ENCODE results near the gene FOXK2. TPM values are rescaled to one million over a fixed set of nuclear protein-coding genes. Genes with fewer than 3 reads are reported as not detected.

The FOXK2 gene
- total RNA-seq, 2 experiments from 2014 or later, result 32.5 to 33.7 TPM

DNA sequence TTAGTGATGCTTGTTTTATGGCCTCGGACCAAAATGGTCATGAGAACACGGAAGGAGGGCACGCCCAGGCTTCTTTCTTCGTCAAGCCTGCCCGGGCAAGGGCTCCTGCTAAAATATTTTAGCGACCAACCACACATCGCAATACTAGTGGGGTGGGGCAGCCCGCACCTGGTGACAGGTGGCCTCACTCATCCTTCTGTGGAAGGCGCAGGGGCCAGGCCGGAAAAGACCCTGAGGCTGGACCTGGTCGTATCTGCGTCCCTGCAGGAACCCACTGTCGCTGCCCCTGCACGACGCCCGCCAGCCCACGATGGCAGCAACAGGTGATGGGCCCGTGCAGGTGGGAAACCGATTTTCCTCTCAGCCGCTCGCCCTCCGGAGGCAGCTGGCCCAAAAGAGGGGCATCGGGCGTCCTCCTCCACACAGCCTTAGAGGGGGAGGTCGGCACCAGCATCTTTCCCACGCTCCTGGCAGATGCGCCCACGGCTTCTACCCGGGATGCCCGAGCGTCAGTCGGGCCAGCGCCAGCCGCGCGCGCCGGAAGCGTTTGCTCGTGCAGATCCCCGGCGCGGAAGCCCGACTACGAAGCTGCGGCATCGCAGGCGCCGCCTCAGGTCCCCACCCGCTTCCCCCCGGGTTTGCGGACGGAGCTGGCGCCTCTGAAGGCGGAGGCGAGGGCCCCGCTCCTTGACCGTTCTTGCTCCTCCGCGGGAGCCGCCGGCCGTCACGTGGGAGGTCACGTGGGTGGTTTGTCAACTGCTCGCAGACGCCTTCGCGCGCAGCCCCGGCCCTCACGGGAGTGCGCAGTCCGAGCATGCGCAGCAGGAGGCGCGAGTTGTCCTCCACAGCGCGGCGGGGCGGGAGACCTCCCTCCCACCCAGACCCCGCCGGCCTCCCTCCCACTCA, 22.8 kb upstream of the FOXK2 start:
- no peaks in the 10 kb centered on the region for H3K27me3 Mint-ChIP-seq
- H3K4me3 Mint-ChIP-seq, result peak overlapping the region; percentile 71
- peak overlapping the region; percentile 55 for H3K4me3 ChIP-seq (ENCODE audit: low read length)
- no peaks in the 10 kb centered on the region for H3K27me3 ChIP-seq (ENCODE audit: control insufficient read depth in 1 of 2, insufficient read depth in 2 of 2, low read length in 2 of 2)
- ATAC-seq (ENCODE audit: poor library complexity), result peak; percentile 74
- H3K4me1 Mint-ChIP-seq (ENCODE audit: low read depth), result peaks cover 22% of the 10 kb centered on the region
- peak; percentile 72 to 96 (median 84) for DNase-seq
- no peaks in the 10 kb centered on the region for H3K36me3 ChIP-seq (ENCODE audit: insufficient read depth, low read length)
- ChIA-PET POLR2A (interaction anchor here (0.6 to 3.5 kb wide), 9 partner anchors 23 to 199 kb away, joined by 3 to 22 read pairs (median 3); partner anchors contain the start of genes FOXK2 and NARF), CTCF (no interaction called here)
- H3K9me3 Mint-ChIP-seq, result no peaks in the 10 kb centered on the region
- H3K27ac Mint-ChIP-seq, result peak overlapping the region; percentile 93
- peaks cover 38% of the 10 kb centered on the region for H3K4me1 ChIP-seq (ENCODE audit: insufficient read depth, low read length)
- H3K36me3 Mint-ChIP-seq (ENCODE audit: low read depth), result peaks cover 9% of the 10 kb centered on the region
- no peaks in the 10 kb centered on the region for H3K9me3 ChIP-seq (ENCODE audit: control insufficient read depth in 1 of 2, insufficient read depth in 1 of 2, low read length in 2 of 2)
- TF ChIP-seq, protein P1, sequence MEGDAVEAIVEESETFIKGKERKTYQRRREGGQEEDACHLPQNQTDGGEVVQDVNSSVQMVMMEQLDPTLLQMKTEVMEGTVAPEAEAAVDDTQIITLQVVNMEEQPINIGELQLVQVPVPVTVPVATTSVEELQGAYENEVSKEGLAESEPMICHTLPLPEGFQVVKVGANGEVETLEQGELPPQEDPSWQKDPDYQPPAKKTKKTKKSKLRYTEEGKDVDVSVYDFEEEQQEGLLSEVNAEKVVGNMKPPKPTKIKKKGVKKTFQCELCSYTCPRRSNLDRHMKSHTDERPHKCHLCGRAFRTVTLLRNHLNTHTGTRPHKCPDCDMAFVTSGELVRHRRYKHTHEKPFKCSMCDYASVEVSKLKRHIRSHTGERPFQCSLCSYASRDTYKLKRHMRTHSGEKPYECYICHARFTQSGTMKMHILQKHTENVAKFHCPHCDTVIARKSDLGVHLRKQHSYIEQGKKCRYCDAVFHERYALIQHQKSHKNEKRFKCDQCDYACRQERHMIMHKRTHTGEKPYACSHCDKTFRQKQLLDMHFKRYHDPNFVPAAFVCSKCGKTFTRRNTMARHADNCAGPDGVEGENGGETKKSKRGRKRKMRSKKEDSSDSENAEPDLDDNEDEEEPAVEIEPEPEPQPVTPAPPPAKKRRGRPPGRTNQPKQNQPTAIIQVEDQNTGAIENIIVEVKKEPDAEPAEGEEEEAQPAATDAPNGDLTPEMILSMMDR (IDR thresholded peaks at IDR 0.05), result no peak
- peak overlapping the region; percentile 62 to 64 for H3K27ac ChIP-seq (ENCODE audit: low read depth in 1 of 2, low read length in 2 of 2)
- intact Hi-C loops (cut with DNase I, micrococcal nuclease), result loop anchor here (1.0 to 5.0 kb wide), 6 partner anchors 22 to 144 kb away; partner anchors contain the start of genes FOXK2 (in 2 of the 2), HEXD (in 1 of the 2), NARF (in 1 of the 2) and OGFOD3 (in 1 of the 2)

GRCh38 chr17:82497483-82498405, 21.8 kb upstream of the FOXK2 start:
- H3K27ac Mint-ChIP-seq, result peak overlapping the region; percentile 93
- intact Hi-C loops (cut with DNase I, micrococcal nuclease), result loop anchor here (1.0 to 5.0 kb wide), 6 partner anchors 21 to 145 kb away; partner anchors contain the start of genes FOXK2 (in 2 of the 2), HEXD (in 1 of the 2), NARF (in 1 of the 2) and OGFOD3 (in 1 of the 2)
- H3K36me3 Mint-ChIP-seq (ENCODE audit: low read depth), result peaks cover 9% of the 10 kb centered on the region
- TF ChIP-seq, protein P1 (IDR thresholded peaks at IDR 0.05), result no peak
- H3K36me3 ChIP-seq (ENCODE audit: insufficient read depth, low read length), result no peaks in the 10 kb centered on the region
- no peaks in the 10 kb centered on the region for H3K27me3 ChIP-seq (ENCODE audit: control insufficient read depth in 1 of 2, insufficient read depth in 2 of 2, low read length in 2 of 2)
- no peaks in the 10 kb centered on the region for H3K9me3 ChIP-seq (ENCODE audit: control insufficient read depth in 1 of 2, insufficient read depth in 1 of 2, low read length in 2 of 2)
- POLR2A ChIA-PET, result interaction anchor here (0.6 to 3.5 kb wide), 10 partner anchors 22 to 200 kb away, joined by 3 to 22 read pairs (median 3); partner anchors contain the start of genes FOXK2 and NARF
- H3K4me3 ChIP-seq (ENCODE audit: low read length), result peak overlapping the region; percentile 55
- H3K9me3 Mint-ChIP-seq, result no peaks in the 10 kb centered on the region
- peaks cover 38% of the 10 kb centered on the region for H3K4me1 ChIP-seq (ENCODE audit: insufficient read depth, low read length)
- peak overlapping the region in 1 of 2 donors; percentile 51 for H3K27ac ChIP-seq (ENCODE audit: low read depth in 1 of 2, low read length in 2 of 2)
- CTCF ChIA-PET, result no interaction called here
- H3K27me3 Mint-ChIP-seq, result no peaks in the 10 kb centered on the region
- H3K4me3 Mint-ChIP-seq, result peak overlapping the region; percentile 95
- peaks cover 22% of the 10 kb centered on the region for H3K4me1 Mint-ChIP-seq (ENCODE audit: low read depth)
- ATAC-seq (ENCODE audit: poor library complexity) (peak; percentile 40), DNase-seq (peak in 13 of 14 experiments; percentile 15 to 79 (median 31))

DNA sequence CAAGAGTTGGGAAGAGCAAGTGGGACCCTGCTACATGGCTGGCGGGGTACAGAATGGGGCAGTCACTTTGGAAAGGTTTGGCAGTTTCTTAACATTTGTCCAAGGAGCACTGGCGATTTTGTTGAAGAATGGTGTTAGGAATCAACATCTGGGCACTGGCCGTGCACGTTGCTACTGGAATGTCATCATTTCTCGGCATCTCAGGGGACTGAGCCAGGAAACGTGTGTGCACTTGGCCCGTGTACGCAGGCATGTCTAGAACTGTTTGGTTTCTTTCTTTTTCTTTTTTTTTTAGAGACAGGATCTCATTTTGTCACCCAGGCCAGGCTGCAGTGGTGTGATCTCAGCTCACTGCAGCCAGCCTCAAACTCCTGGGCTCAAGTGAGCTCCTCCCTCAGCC, 17.3 kb upstream of the FOXK2 start:
- Mint-ChIP-seq H3K36me3 (ENCODE audit: low read depth) (peaks cover 4% of the 10 kb centered on the region), H3K27me3 (no peaks in the 10 kb centered on the region), H3K9me3 (no peaks in the 10 kb centered on the region), H3K27ac (no peak overlapping the region), H3K4me3 (no peak overlapping the region), H3K4me1 (ENCODE audit: low read depth) (peaks cover 10% of the 10 kb centered on the region)
- DNase-seq, result no peak
- ATAC-seq (ENCODE audit: poor library complexity), result no peak
- H3K4me3 ChIP-seq (ENCODE audit: low read length), result no peak overlapping the region
- no peaks in the 10 kb centered on the region for H3K9me3 ChIP-seq (ENCODE audit: control insufficient read depth in 1 of 2, insufficient read depth in 1 of 2, low read length in 2 of 2)
- intact Hi-C loops (cut with DNase I, micrococcal nuclease), result no loop called here
- H3K4me1 ChIP-seq (ENCODE audit: insufficient read depth, low read length), result peaks cover 13% of the 10 kb centered on the region
- no peak overlapping the region for H3K27ac ChIP-seq (ENCODE audit: low read depth in 1 of 2, low read length in 2 of 2)
- TF ChIP-seq, protein P1 (IDR thresholded peaks at IDR 0.05), result no peak
- H3K27me3 ChIP-seq (ENCODE audit: control insufficient read depth in 1 of 2, insufficient read depth in 2 of 2, low read length in 2 of 2), result no peaks in the 10 kb centered on the region
- POLR2A ChIA-PET, result no interaction called here
- no peaks in the 10 kb centered on the region for H3K36me3 ChIP-seq (ENCODE audit: insufficient read depth, low read length)
- CTCF ChIA-PET, result no interaction called here

Data from CD4-positive, alpha-beta T cell (primary cell).